B cell (primary cell): ENCODE data around the gene GALNT11. TPM values are rescaled to one million over a fixed set of nuclear protein-coding genes. Genes with fewer than 3 reads are reported as not detected.

ENCODE experiments used
- ATAC-seq: fragments of 200-7000 bp; cut with Tn5 transposase; one replicate; pipeline ENCODE4 v1.10.0; 2021; ENCODE audit warnings: low read depth, mild to moderate bottlenecking, moderate number of reproducible peaks, moderate library complexity
- CTCF ChIA-PET: fragments of 350-600 bp; sonication (Branson Sonifier 250); formaldehyde crosslinking; loops from one replicate; lab custom pipeline; 2021; ENCODE audit warnings: antibody characterized with exemption, inconsistent platforms; lab: Charles Lee
- POLR2A ChIA-PET: fragments of 350-600 bp; sonication (Branson Sonifier 250); formaldehyde crosslinking; loops from one replicate; lab custom pipeline; 2021; ENCODE audit warnings: antibody characterized with exemption; lab: Charles Lee
- DNase-seq: peaks from one replicate; pipeline ENCODE4 v3.0.0; 2013
- H2AFZ ChIP-seq: 2 replicates; pipeline ENCODE4 v1.6.1; 2012; ENCODE audit warnings: mild to moderate bottlenecking, low read depth, low read length; ENCODE audit not compliant: insufficient read depth, poor library complexity, severe bottlenecking
- H3K27ac ChIP-seq, 2 donors: 1 replicate in 1 of 2; 2 replicates in 1 of 2; pipeline ENCODE4 v1.5.1; 2012 to 2013; ENCODE audit warnings: low read length in 2 of 2, mild to moderate bottlenecking in 2 of 2, moderate library complexity in 1 of 2
- H3K27me3 ChIP-seq, 4 experiments: fragments of 200-600 bp in 1 of 4; sonication (generic) in 1 of 4; replicated peaks in 1 of 4; 1 replicate in 2 of 4; 2 replicates in 2 of 4; pipeline versions ENCODE4 v1.6.1 to v1.7.0; 2013 to 2016; ENCODE audit warnings: low read length in 3 of 4, mild to moderate bottlenecking in 2 of 4, mixed read lengths in 1 of 4, moderate library complexity in 1 of 4; ENCODE audit not compliant: insufficient read depth in 4 of 4, control insufficient read depth in 3 of 4; ENCODE audit errors: control extremely low read depth in 1 of 4
- H3K36me3 ChIP-seq, 2 experiments: replicated peaks in 1 of 2; 1 replicate in 1 of 2; 2 replicates in 1 of 2; pipeline versions ENCODE4 v1.6.1 to v1.7.1; 2013; ENCODE audit warnings: low read length in 1 of 2; ENCODE audit not compliant: insufficient read depth in 2 of 2, control insufficient read depth in 1 of 2; ENCODE audit errors: control extremely low read depth in 1 of 2, extremely low read depth in 1 of 2
- H3K4me1 ChIP-seq, 2 donors: fragments of 200-600 bp in 1 of 2; sonication (generic) in 1 of 2; 1 replicate in 1 of 2; 2 replicates in 1 of 2; pipeline versions ENCODE4 v1.5.1 to v1.6.1; 2013 to 2017; ENCODE audit warnings: low read length in 2 of 2; ENCODE audit not compliant: control insufficient read depth in 2 of 2, insufficient read depth in 2 of 2
- H3K4me2 ChIP-seq: replicated peaks from 2 replicates; pipeline ENCODE3; 2012; ENCODE audit warnings: mild to moderate bottlenecking, low read depth, low read length; ENCODE audit not compliant: poor library complexity, severe bottlenecking
- H3K4me3 ChIP-seq, 5 experiments: fragments of 200-600 bp in 1 of 5; sonication (generic) in 1 of 5; 1 replicate in 3 of 5; 2 replicates in 2 of 5; pipeline versions ENCODE4 v1.5.1 to v1.7.0; 2011 to 2016; ENCODE audit warnings: low read length in 4 of 5, mild to moderate bottlenecking in 4 of 5, low read depth in 2 of 5, control low read depth in 1 of 5, moderate library complexity in 1 of 5; ENCODE audit not compliant: insufficient read depth in 1 of 5; ENCODE audit errors: control extremely low read depth in 1 of 5, extremely low read depth in 1 of 5
- H3K79me2 ChIP-seq: fragments of 200-600 bp; sonication (generic); one replicate; pipeline ENCODE4 v1.6.0; 2016; ENCODE audit warnings: low read length; ENCODE audit not compliant: control insufficient read depth, insufficient read depth
- H3K9ac ChIP-seq: fragments of 200-600 bp; sonication (generic); 2 replicates; pipeline ENCODE4 v1.6.1; 2017; ENCODE audit warnings: mild to moderate bottlenecking, low read length, moderate library complexity
- H3K9me3 ChIP-seq, 3 donors: one replicate each; pipeline versions ENCODE4 v1.6.1 to v1.7.1; 2013; ENCODE audit warnings: low read length in 2 of 3; ENCODE audit not compliant: control insufficient read depth in 2 of 3, insufficient read depth in 1 of 3; ENCODE audit errors: control extremely low read depth in 1 of 3
- H4K20me1 ChIP-seq: 2 replicates; pipeline ENCODE4 v1.6.0; 2012; ENCODE audit warnings: mild to moderate bottlenecking, low read length; ENCODE audit not compliant: insufficient read depth, control insufficient read depth, poor library complexity, severe bottlenecking
- H3K27ac Mint-ChIP-seq: one replicate; pipeline ENCODE4 v1.8.0; 2021; ENCODE audit warnings: mixed read lengths
- H3K27me3 Mint-ChIP-seq: one replicate; pipeline ENCODE4 v1.8.0; 2021; ENCODE audit warnings: mixed read lengths
- H3K4me1 Mint-ChIP-seq: one replicate; pipeline ENCODE4 v1.8.0; 2021; ENCODE audit warnings: mixed read lengths
- H3K4me3 Mint-ChIP-seq: one replicate; pipeline ENCODE4 v1.8.0; 2021; ENCODE audit warnings: mixed read lengths
- H3K9me3 Mint-ChIP-seq: one replicate; pipeline ENCODE4 v1.8.0; 2022; ENCODE audit warnings: mixed read lengths; ENCODE audit not compliant: insufficient read depth
- EZH2 ChIP-seq: IDR thresholded peaks from 2 replicates; pipeline ENCODE4 v1.6.1; 2012; ENCODE audit warnings: borderline replicate concordance, low read depth, mild to moderate bottlenecking, moderate library complexity, low read length; ENCODE audit not compliant: insufficient read depth, poor library complexity, severe bottlenecking
- WGBS: methylation state at CpG from one replicate; pipeline ENCODE4 v1.1.5; 2013; ENCODE audit warnings: missing lambda C conversion rate; ENCODE audit not compliant: insufficient coverage; 5-methylcytosine and 5-hydroxymethylcytosine counted together
- intact Hi-C: fragments of 100-400 bp; cut with micrococcal nuclease; formaldehyde crosslinking; loops from one replicate; pipeline ENCODE4 v1.10.0; 2022
- polyA plus RNA-seq: library from polyadenylated mRNA; depleted of rRNA; stranded (reverse); fragments of >200 nt; gene quantifications from 2 replicates; pipeline ENCODE4 v1.2.3, GENCODE V29; 2012
- total RNA-seq, 2 donors: library from RNA; stranded (reverse); fragments of 120-200 nt in 1 of 2; gene quantifications; 1 replicate in 1 of 2; 2 replicates in 1 of 2; pipeline versions ENCODE4 v1.2.3 to v1.2.4, GENCODE V29; 2013 to 2022
- TF ChIP-seq, protein P1 (sequence below): fragments of 200-600 bp; IDR thresholded peaks from one replicate; pipeline ENCODE4 v1.8.0; 2022; ENCODE audit warnings: antibody characterized with exemption, mild to moderate bottlenecking

Gene GALNT11
- total and polyA plus RNA-seq, 2 donors (not counting 1 experiment from before 2014, with no cell fraction given), result 13.8 to 14.5 TPM

DNA sequence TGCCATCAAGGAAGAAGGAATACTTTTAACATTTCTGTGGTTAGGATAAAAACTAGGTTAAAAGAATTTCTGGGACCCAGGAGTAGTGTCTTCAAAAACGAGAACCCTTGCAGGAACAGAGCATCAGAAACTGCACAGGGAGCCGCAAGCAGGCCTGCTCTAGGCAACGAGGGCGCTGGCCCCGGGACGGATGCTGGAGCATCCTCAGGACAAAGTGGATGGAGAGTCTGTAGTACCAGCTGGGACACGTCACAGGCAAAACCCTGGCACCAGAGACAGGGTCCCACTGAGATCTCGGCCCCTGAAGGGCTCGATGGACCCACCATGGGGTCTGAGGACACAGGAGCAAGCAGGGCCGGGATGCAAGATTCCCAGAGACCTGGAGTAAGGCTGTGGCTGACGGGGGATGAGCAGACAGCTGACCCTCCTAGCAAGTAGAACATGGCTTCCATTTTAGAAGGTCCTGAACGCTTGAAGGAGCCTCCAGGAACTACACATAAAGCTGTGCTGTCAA lies 106.6 kb downstream of the GALNT11 start:
- no peak for ATAC-seq
- Histone ChIP-seq H4K20me1 (no peaks in the 10 kb centered on the region), H3K36me3 (peaks cover 0 to 35% of the 10 kb centered on the region in 2 experiments), H3K9ac (no peak overlapping the region), H3K27me3 (no peaks in the 10 kb centered on the region), H2AFZ (no peak overlapping the region), H3K27ac (no peak overlapping the region), H3K4me1 (no peaks in the 10 kb centered on the region), H3K9me3 (peaks cover 0 to 20% (median 0%) of the 10 kb centered on the region in 3 donors), H3K4me2 (no peak overlapping the region), H3K79me2 (no peaks in the 10 kb centered on the region), H3K4me3 (no peak overlapping the region)
- ChIA-PET CTCF (no interaction called here), POLR2A (no interaction called here)
- no peak overlapping the region for H3K4me3 Mint-ChIP-seq
- H3K27me3 Mint-ChIP-seq, result no peaks in the 10 kb centered on the region
- intact Hi-C loops, result no loop called here
- 98% methylated on average over 12 of the region's 12 CpGs for WGBS
- no peaks in the 10 kb centered on the region for H3K9me3 Mint-ChIP-seq
- TF ChIP-seq, protein P1, sequence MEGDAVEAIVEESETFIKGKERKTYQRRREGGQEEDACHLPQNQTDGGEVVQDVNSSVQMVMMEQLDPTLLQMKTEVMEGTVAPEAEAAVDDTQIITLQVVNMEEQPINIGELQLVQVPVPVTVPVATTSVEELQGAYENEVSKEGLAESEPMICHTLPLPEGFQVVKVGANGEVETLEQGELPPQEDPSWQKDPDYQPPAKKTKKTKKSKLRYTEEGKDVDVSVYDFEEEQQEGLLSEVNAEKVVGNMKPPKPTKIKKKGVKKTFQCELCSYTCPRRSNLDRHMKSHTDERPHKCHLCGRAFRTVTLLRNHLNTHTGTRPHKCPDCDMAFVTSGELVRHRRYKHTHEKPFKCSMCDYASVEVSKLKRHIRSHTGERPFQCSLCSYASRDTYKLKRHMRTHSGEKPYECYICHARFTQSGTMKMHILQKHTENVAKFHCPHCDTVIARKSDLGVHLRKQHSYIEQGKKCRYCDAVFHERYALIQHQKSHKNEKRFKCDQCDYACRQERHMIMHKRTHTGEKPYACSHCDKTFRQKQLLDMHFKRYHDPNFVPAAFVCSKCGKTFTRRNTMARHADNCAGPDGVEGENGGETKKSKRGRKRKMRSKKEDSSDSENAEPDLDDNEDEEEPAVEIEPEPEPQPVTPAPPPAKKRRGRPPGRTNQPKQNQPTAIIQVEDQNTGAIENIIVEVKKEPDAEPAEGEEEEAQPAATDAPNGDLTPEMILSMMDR, result no peak
- no peak for TF ChIP-seq EZH2
- no peak overlapping the region for H3K27ac Mint-ChIP-seq
- DNase-seq, result no peak
- no peaks in the 10 kb centered on the region for H3K4me1 Mint-ChIP-seq

DNA sequence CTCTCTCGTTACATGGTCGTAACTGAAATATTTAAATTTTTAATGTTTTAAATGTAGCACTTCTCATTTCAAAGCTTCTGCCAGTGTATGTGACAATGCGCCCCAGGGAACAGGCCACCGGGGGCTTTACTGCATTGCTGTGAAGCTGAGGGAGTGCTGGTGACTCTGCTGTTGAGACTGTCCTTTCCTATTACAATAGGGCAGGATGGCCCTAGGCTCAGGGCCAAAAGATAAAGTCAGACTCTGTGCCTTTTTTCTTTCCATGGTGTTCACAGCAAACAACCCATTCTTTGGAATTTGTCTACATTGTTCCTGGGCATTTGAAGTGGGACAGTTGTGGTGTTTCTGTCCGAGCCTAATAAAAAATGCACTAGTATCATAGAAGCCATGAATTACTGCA lies 107.3 kb downstream of the GALNT11 start:
- Histone ChIP-seq H4K20me1 (no peaks in the 10 kb centered on the region), H2AFZ (no peak overlapping the region), H3K9ac (no peak overlapping the region), H3K27me3 (no peaks in the 10 kb centered on the region), H3K4me3 (no peak overlapping the region), H3K4me2 (no peak overlapping the region), H3K79me2 (no peaks in the 10 kb centered on the region), H3K9me3 (peaks cover 0 to 16% (median 0%) of the 10 kb centered on the region in 3 donors), H3K4me1 (no peaks in the 10 kb centered on the region), H3K36me3 (peaks cover under 1 to 42% of the 10 kb centered on the region in 2 experiments), H3K27ac (no peak overlapping the region)
- no CpG with 5 or more reads among the region's 5 CpGs for WGBS
- POLR2A ChIA-PET, result no interaction called here
- CTCF ChIA-PET, result no interaction called here
- no peaks in the 10 kb centered on the region for H3K9me3 Mint-ChIP-seq
- no peaks in the 10 kb centered on the region for H3K27me3 Mint-ChIP-seq
- TF ChIP-seq, protein P1, result no peak
- TF ChIP-seq EZH2, result no peak
- intact Hi-C loops, result no loop called here
- no peak overlapping the region for H3K4me3 Mint-ChIP-seq
- no peak overlapping the region for H3K27ac Mint-ChIP-seq
- ATAC-seq (no peak), DNase-seq (no peak)
- no peaks in the 10 kb centered on the region for H3K4me1 Mint-ChIP-seq
